Common myeloid progenitor, CD34-positive (primary cell): ENCODE data around the gene NFYA.

Source experiments
- CTCF ChIA-PET: fragments of 350-600 bp; sonication (Branson Sonifier 250); formaldehyde crosslinking; loops from one replicate; lab custom pipeline; 2021; ENCODE audit warnings: antibody characterized with exemption; lab: Charles Lee
- POLR2A ChIA-PET: fragments of 350-600 bp; sonication (Branson Sonifier 250); formaldehyde crosslinking; loops from one replicate; lab custom pipeline; 2021; ENCODE audit warnings: antibody characterized with exemption; lab: Charles Lee
- DNase-seq, 3 donors: peaks; one replicate each; pipeline versions ENCODE4 v3.0.0 to v3.0.0-alpha.2; 2013
- H3K27ac ChIP-seq, 2 experiments: 1 replicate in 1 of 2; 2 replicates in 1 of 2; pipeline ENCODE4 v1.7.0; 2013; ENCODE audit warnings: inconsistent platforms in 2 of 2, low read length in 2 of 2, mild to moderate bottlenecking in 2 of 2, low read depth in 1 of 2, moderate library complexity in 1 of 2; ENCODE audit not compliant: severe bottlenecking in 2 of 2, insufficient read depth in 1 of 2, poor library complexity in 1 of 2
- H3K27me3 ChIP-seq, 5 experiments: replicated peaks in 2 of 5; 1 replicate in 3 of 5; 2 replicates in 2 of 5; pipeline versions ENCODE4 v1.6.1 to v1.7.0; 2013; ENCODE audit warnings: low read length in 4 of 5, mild to moderate bottlenecking in 2 of 5, moderate library complexity in 2 of 5, inconsistent platforms in 1 of 5; ENCODE audit not compliant: insufficient read depth in 5 of 5, control insufficient read depth in 4 of 5
- H3K36me3 ChIP-seq, 4 experiments: 1 replicate in 2 of 4; 2 replicates in 2 of 4; pipeline versions ENCODE4 v1.6.1 to v1.7.0; 2013; ENCODE audit warnings: low read length in 3 of 4, control low read depth in 1 of 4, mild to moderate bottlenecking in 1 of 4; ENCODE audit not compliant: control insufficient read depth in 4 of 4, insufficient read depth in 4 of 4
- H3K4me1 ChIP-seq, 4 experiments: 1 replicate in 3 of 4; 2 replicates in 1 of 4; pipeline versions ENCODE4 v1.6.1 to v1.7.1; 2013; ENCODE audit warnings: low read length in 3 of 4, mild to moderate bottlenecking in 3 of 4, control low read depth in 1 of 4, inconsistent platforms in 1 of 4, moderate library complexity in 1 of 4; ENCODE audit not compliant: control insufficient read depth in 4 of 4, insufficient read depth in 4 of 4; ENCODE audit errors: control extremely low read depth in 1 of 4
- H3K4me3 ChIP-seq, 7 experiments: 1 replicate in 4 of 7; 2 replicates in 3 of 7; pipeline versions ENCODE4 v1.5.1 to v1.7.0; 2013; ENCODE audit warnings: mild to moderate bottlenecking in 7 of 7, low read length in 6 of 7, moderate library complexity in 6 of 7, inconsistent platforms in 2 of 7, low read depth in 2 of 7, control low read depth in 1 of 7; ENCODE audit not compliant: insufficient read depth in 4 of 7, control insufficient read depth in 1 of 7; ENCODE audit errors: extremely low read depth in 1 of 7
- H3K9me3 ChIP-seq, 5 experiments: 1 replicate in 4 of 5; 2 replicates in 1 of 5; pipeline versions ENCODE4 v1.6.1 to v1.7.1; 2013; ENCODE audit warnings: low read length in 4 of 5, mild to moderate bottlenecking in 2 of 5, inconsistent platforms in 1 of 5, low read depth in 1 of 5, moderate library complexity in 1 of 5; ENCODE audit not compliant: control insufficient read depth in 4 of 5, insufficient read depth in 2 of 5; ENCODE audit errors: control extremely low read depth in 1 of 5
- WGBS: methylation state at CpG from one replicate; pipeline ENCODE4 v1.1.5; 2013; ENCODE audit not compliant: insufficient coverage; 5-methylcytosine and 5-hydroxymethylcytosine counted together

The NFYA gene

DNA sequence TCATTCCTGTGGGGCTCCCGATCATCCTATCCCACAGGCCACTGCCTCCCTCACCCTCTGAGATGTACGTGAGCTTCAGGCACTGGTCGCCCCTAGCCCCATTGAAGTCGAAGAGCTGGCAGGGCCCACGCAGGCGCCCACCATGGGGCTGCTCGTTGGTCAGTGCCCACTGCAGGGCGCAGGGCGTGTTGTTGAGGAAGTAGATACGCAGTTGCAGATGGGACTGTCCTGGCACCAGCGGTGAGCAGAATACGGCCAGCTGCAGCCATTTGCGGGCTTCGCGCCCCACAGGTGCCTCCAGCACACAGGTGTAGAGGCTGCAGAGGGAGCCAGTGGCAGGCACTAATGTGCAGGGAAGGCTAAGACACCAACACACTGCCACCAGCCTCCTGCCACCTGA lies 39.9 kb upstream of the NFYA start:
- H3K9me3 ChIP-seq = no peaks in the 10 kb centered on the region
- no peak overlapping the region for H3K27ac ChIP-seq
- peaks cover 0 to 20% (median 12%) of the 10 kb centered on the region in 4 experiments for H3K4me1 ChIP-seq
- CTCF ChIA-PET = interaction anchor here (0.5 to 2.0 kb wide), 2 partner anchors 35 to 338 kb away, joined by 3 to 5 read pairs; no protein-coding TSS in a partner anchor
- WGBS = 100% methylated on average over 8 of the region's 15 CpGs
- H3K27me3 ChIP-seq = no peaks in the 10 kb centered on the region
- no peak for DNase-seq
- no peak overlapping the region for H3K4me3 ChIP-seq
- no peaks in the 10 kb centered on the region for H3K36me3 ChIP-seq
- POLR2A ChIA-PET = no interaction called here

DNA sequence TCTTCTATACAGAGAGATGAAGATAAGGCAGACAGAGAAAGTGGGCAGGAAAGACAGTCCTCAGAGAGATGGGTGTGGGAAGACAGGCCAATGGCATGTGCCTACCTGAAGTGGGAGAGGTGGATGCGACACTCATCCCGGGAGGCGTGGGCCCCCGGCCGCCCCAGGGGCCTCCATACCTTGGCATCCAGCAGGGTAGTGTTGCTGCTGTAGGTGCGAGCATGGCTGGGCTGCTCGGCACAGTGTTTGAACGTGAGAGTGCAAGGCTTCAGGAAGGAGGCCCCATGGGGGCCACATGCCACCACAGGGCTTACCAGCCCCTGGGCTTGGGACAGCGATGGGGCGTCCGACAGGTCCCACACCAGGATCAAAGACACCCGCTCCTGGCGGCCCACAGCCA lies 39.0 kb upstream of the NFYA start:
- no peak for DNase-seq
- H3K4me1 ChIP-seq = peaks cover 0 to 11% (median 4%) of the 10 kb centered on the region in 4 experiments
- no peaks in the 10 kb centered on the region for H3K9me3 ChIP-seq
- no peak overlapping the region for H3K4me3 ChIP-seq
- H3K36me3 ChIP-seq = no peaks in the 10 kb centered on the region
- CTCF ChIA-PET = interaction anchor here (1.5 to 2.8 kb wide), 3 partner anchors 24 to 34 kb away, joined by 3 to 7 read pairs (median 5); no protein-coding TSS in a partner anchor
- POLR2A ChIA-PET = no interaction called here
- WGBS = 95% methylated on average over 13 of the region's 13 CpGs
- H3K27me3 ChIP-seq = no peaks in the 10 kb centered on the region
- no peak overlapping the region for H3K27ac ChIP-seq

DNA sequence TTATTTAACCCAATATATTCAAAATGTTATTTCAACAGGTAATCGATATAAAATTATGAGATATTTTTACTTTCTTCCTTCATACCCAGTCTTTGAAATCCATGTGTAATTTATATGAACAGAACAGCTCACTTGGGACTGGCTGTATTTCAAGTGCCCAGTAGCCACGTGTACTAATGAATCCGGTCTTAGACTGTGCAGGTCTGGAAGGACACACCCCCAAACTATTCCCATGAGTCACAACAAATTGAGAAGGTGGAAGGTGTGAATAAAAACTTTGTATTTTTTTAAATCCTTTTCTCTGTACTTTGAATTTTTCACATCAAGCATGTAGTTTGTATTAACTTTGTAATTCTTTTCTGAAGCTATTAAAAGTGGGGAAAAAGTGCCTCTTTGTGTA lies 36.6 kb upstream of the NFYA start:
- no peaks in the 10 kb centered on the region for H3K27me3 ChIP-seq
- ChIA-PET CTCF (interaction anchor here (0.8 to 3.6 kb wide), 10 partner anchors 8 to 45 kb away, joined by 3 to 21 read pairs (median 7); no protein-coding TSS in a partner anchor), POLR2A (interaction anchor here (0.7 kb wide), 1 partner anchor 106 kb away, joined by 3 read pairs; no protein-coding TSS in a partner anchor)
- DNase-seq = no peak
- WGBS = no CpG with 5 or more reads among the region's 3 CpGs
- H3K4me1 ChIP-seq = peaks cover 0 to 9% (median 7%) of the 10 kb centered on the region in 4 experiments
- no peak overlapping the region for H3K4me3 ChIP-seq
- no peaks in the 10 kb centered on the region for H3K9me3 ChIP-seq
- H3K27ac ChIP-seq = no peak overlapping the region
- no peaks in the 10 kb centered on the region for H3K36me3 ChIP-seq

DNA sequence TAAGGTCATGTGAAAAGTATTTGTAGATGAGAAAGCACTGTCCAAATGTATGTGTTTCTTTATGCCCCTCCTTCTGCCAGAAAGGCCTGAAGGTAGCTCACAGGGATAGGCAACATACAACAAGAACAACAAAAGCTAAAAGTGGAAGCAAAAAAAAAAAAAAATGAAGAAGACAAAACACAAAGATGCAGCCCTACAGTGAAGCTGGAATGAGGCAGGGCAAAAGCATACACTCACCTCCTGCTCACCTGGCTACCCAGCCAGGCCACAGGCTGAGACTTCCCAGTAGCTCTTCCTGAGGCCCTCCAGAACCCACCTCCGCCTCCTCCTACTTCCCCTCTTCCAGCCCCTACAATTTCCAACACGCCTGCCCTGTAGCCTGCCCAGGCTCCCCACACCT lies 36.2 kb upstream of the NFYA start:
- Histone ChIP-seq H3K9me3 (no peaks in the 10 kb centered on the region), H3K4me3 (no peak overlapping the region), H3K27ac (no peak overlapping the region), H3K36me3 (no peaks in the 10 kb centered on the region), H3K4me1 (peaks cover 0 to 9% (median 7%) of the 10 kb centered on the region in 4 experiments), H3K27me3 (no peaks in the 10 kb centered on the region)
- ChIA-PET CTCF (interaction anchor here (0.8 to 3.6 kb wide), 10 partner anchors 8 to 46 kb away, joined by 3 to 21 read pairs (median 7); no protein-coding TSS in a partner anchor), POLR2A (interaction anchor here (0.7 kb wide), 1 partner anchor 105 kb away, joined by 3 read pairs; no protein-coding TSS in a partner anchor)
- no peak for DNase-seq
- 95% methylated on average over 2 of the region's 2 CpGs for WGBS

DNA sequence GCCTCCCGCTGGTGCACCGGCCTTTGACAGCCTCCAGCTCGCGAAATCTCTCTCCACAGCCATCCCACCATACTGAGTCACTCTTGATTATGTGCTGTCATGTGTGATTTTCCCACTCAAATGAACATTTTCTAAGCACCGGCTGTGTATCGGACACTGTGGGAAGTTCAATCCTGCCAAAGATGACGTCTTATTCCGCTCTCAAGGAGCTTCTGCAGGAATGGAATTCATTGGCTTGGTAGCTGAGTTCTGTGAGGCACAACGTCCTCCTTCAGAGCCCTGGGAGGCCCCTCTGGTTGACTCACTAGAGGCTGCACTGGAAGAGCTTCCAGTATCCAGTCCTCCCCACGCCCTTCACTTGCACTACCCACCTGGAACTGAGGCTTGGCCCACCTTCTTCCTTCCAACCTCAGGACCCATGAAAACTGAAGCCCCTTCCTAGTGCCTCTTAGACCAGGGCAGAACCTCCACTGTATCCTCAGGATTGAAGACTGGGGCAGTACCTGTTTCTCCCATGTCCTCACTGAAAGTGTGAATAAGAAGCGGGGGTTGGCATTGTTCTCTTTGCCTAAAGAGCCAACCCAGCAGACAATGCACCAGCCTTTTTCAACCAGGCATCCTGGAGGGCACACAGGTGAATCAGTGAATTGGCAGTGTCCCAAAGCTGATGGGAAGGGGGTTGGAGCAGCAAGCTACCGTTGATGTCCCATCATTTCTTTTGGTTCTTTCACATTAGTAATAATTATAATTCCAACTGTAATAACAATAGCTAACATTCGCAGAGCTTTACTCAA lies 35.5 kb upstream of the NFYA start:
- CTCF ChIA-PET = interaction anchor here (0.6 to 3.6 kb wide), 9 partner anchors 9 to 1673 kb away, joined by 3 to 21 read pairs (median 7); no protein-coding TSS in a partner anchor
- POLR2A ChIA-PET = no interaction called here
- no peaks in the 10 kb centered on the region for H3K9me3 ChIP-seq
- H3K4me1 ChIP-seq = peaks cover 0 to 8% (median 7%) of the 10 kb centered on the region in 4 experiments
- H3K27me3 ChIP-seq = no peaks in the 10 kb centered on the region
- no peak overlapping the region for H3K4me3 ChIP-seq
- no peaks in the 10 kb centered on the region for H3K36me3 ChIP-seq
- H3K27ac ChIP-seq = no peak overlapping the region
- 88% methylated on average over 9 of the region's 13 CpGs for WGBS
- no peak for DNase-seq

DNA sequence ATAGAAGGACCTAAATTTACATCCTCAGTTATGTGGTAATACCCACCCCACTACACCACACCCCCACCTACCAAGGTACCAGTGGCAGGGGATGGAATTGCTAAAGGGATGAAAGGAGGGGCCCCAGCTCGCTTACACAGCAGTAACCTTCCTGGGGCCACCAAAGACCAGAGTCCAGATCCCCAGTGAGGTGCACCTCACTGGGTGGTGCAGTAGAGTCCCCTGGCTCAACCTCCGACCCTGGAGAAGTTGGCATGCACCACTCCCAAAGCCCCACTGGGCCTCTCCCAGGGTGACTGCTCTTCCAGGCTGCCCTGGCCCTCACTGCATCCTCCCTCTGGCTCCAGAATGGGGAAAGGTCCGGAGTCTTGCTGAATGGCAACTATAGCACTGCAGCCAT lies 34.6 kb upstream of the NFYA start:
- H3K36me3 ChIP-seq = no peaks in the 10 kb centered on the region
- ChIA-PET CTCF (interaction anchor here (1.1 to 7.6 kb wide), 6 partner anchors 9 to 30 kb away, joined by 3 to 82 read pairs (median 17); partner anchors contain the start of gene APOBEC2), POLR2A (no interaction called here)
- no peaks in the 10 kb centered on the region for H3K27me3 ChIP-seq
- 100% methylated on average over 1 of the region's 3 CpGs for WGBS
- H3K27ac ChIP-seq = no peak overlapping the region
- H3K4me1 ChIP-seq = peaks cover 0 to 8% (median 7%) of the 10 kb centered on the region in 4 experiments
- no peaks in the 10 kb centered on the region for H3K9me3 ChIP-seq
- DNase-seq = no peak
- H3K4me3 ChIP-seq = no peak overlapping the region
